Hepatic stellate cell (primary cell): ENCODE measurements around the gene SIRT5.

Experiments
- DNase-seq: peaks from one replicate; pipeline ENCODE4 v3.0.0; 2011; ENCODE audit warnings: low spot score

Gene SIRT5

GRCh38 chr6:13574571-13575376, at the start of gene SIRT5:
Gene SIRT5 (plus strand): TSS chr6:13574601. CDS start chr6:13584111, 9,510 bp downstream.
- DNase-seq = peak; percentile 78

- DNase-seq = no peak
These were observed 49.4 kb upstream of the SIRT5 start for GRCh38 chr6:13524801-13525508.

- DNase-seq = no peak
These were observed 48.1 kb upstream of the SIRT5 start for GRCh38 chr6:13526357-13526726.

GRCh38 chr6:13526727-13527670, 47.4 kb upstream of the SIRT5 start:
- DNase-seq = no peak

- DNase-seq = no peak
These were observed 46.7 kb upstream of the SIRT5 start for GRCh38 chr6:13527671-13528056.

GRCh38 chr6:13528232-13528631, 46.2 kb upstream of the SIRT5 start:
- DNase-seq = no peak

GRCh38 chr6:13528777-13529343, 45.5 kb upstream of the SIRT5 start:
- DNase-seq = no peak

- DNase-seq = no peak
These were observed 42.4 kb upstream of the SIRT5 start for GRCh38 chr6:13531956-13532355.

GRCh38 chr6:13534536-13534935, 39.9 kb upstream of the SIRT5 start:
- DNase-seq = no peak

- no peak for DNase-seq
These were observed 39.1 kb upstream of the SIRT5 start for GRCh38 chr6:13535306-13535705.

- no peak for DNase-seq
These were observed 37.4 kb upstream of the SIRT5 start for GRCh38 chr6:13536796-13537526.

GRCh38 chr6:13537527-13537897, 36.9 kb upstream of the SIRT5 start:
- DNase-seq = no peak

- peak; percentile 63 for DNase-seq
These were observed 36.3 kb upstream of the SIRT5 start for GRCh38 chr6:13538084-13538483.

- no peak for DNase-seq
These were observed 35.8 kb upstream of the SIRT5 start for GRCh38 chr6:13538600-13538999.

GRCh38 chr6:13539572-13539971, 34.8 kb upstream of the SIRT5 start:
- DNase-seq = no peak

GRCh38 chr6:13541496-13541895, 32.9 kb upstream of the SIRT5 start:
- DNase-seq = no peak

- DNase-seq = no peak
These were observed 29.8 kb upstream of the SIRT5 start for GRCh38 chr6:13544454-13545186.

GRCh38 chr6:13545885-13546284, 28.5 kb upstream of the SIRT5 start:
- DNase-seq = no peak

GRCh38 chr6:13548500-13549210, 25.7 kb upstream of the SIRT5 start:
- DNase-seq = no peak

GRCh38 chr6:13550656-13551055, 23.7 kb upstream of the SIRT5 start:
- DNase-seq = no peak
